ENCODE data around the gene SLC38A10. TPM values are rescaled to one million over a fixed set of nuclear protein-coding genes. Genes with fewer than 3 reads are reported as not detected.

SLC38A10 gene
- total RNA-seq, 2 donors from 2014 or later = 83.0 to 129 TPM

DNA sequence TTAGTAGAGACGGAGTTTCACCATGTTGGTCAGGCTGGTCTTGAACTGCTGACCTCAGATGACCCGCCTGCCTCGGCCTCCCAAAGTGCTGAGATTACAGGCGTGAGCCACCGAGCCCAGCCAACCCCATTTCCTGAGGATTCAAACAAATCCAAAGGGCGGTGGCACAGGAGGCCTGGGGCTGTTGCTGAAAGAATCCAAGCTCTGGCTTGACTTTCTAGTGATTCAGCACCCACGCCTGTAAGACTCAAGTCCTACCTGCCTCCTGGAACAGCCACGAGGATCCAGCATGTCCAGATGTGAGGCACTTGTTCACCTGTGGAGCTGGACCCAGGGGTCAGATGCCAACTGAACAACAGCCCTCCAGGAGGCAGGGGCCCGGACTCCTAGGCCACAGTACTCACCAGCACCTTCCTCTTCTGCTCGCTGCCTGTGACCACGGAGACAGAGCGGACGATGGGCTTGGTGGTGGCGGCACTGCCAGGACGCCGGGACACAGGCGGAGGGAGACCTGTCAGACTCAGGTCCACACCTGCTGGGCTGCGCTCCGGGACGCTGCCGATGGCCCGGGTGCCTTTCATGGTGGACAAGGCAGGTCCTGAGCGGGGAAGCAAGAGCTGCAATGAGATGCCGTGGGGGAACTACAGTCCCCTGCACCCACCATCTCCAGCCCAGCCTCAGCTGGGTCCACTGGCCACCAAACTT, 75.5 kb downstream of the SLC38A10 start:
- Histone ChIP-seq H3K27me3 (replicated peaks; ENCODE audit: insufficient read depth) (no peaks in the 10 kb centered on the region), H3K4me3 (no peak overlapping the region), H3K4me1 (ENCODE audit: control insufficient read depth in 1 of 2, low read depth in 2 of 2) (peaks cover 10 to 15% of the 10 kb centered on the region in 2 donors), H3K9me3 (no peaks in the 10 kb centered on the region), H3K27ac (no peak overlapping the region), H3K36me3 (no peaks in the 10 kb centered on the region)
- no peak for DNase-seq (ENCODE audit: low spot score)
- ATAC-seq (ENCODE audit: insufficient number of reproducible peaks, low FRiP score, low read depth) = no peak
- TF ChIP-seq, protein P1, sequence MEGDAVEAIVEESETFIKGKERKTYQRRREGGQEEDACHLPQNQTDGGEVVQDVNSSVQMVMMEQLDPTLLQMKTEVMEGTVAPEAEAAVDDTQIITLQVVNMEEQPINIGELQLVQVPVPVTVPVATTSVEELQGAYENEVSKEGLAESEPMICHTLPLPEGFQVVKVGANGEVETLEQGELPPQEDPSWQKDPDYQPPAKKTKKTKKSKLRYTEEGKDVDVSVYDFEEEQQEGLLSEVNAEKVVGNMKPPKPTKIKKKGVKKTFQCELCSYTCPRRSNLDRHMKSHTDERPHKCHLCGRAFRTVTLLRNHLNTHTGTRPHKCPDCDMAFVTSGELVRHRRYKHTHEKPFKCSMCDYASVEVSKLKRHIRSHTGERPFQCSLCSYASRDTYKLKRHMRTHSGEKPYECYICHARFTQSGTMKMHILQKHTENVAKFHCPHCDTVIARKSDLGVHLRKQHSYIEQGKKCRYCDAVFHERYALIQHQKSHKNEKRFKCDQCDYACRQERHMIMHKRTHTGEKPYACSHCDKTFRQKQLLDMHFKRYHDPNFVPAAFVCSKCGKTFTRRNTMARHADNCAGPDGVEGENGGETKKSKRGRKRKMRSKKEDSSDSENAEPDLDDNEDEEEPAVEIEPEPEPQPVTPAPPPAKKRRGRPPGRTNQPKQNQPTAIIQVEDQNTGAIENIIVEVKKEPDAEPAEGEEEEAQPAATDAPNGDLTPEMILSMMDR (IDR thresholded peaks at IDR 0.05) = no peak

DNA sequence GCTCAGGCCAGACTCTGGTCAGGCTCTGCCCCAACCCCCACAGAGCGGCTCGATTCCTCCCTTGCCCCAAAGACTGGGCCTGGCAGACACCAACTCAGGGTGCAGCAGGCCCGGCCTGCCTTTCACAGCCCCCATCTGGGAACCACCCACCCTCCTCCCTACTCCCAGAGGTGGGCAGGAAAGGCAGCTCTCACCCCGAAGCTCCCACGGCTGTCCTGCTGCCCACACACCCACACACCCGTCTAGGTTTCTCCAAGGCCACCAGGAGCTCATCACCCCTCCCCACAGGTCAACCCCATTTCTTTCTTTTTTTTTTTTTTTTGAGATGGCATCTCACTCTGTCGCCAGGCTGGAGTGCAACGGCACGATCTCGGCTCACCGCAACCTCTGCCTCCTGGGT, 76.1 kb downstream of the SLC38A10 start:
- TF ChIP-seq, protein P1 (IDR thresholded peaks at IDR 0.05) = no peak
- DNase-seq (ENCODE audit: low spot score) = no peak
- Histone ChIP-seq H3K27ac (no peak overlapping the region), H3K9me3 (no peaks in the 10 kb centered on the region), H3K4me1 (ENCODE audit: control insufficient read depth in 1 of 2, low read depth in 2 of 2) (peaks cover 10 to 15% of the 10 kb centered on the region in 2 donors), H3K27me3 (replicated peaks; ENCODE audit: insufficient read depth) (no peaks in the 10 kb centered on the region), H3K36me3 (no peaks in the 10 kb centered on the region), H3K4me3 (no peak overlapping the region)
- ATAC-seq (ENCODE audit: insufficient number of reproducible peaks, low FRiP score, low read depth) = no peak

DNA sequence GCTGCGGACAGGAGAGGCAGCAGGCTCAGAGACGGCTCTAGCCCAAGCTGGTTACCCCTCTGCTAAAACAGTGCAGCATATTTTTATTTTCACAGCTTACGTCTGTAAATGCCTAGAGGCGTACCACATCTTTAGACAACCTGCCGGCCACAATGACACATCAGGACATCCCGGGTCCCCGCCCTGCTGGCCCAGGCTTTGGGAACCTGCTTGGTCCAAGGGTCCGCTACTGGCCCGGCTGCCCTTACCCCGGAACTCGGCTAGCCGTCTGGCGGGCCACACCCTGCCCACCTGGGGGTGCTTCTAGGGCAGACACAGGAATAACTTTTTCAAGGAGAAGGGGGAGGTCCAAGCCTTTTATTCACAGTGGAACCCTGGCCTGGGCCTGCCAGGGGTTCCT, 76.6 kb downstream of the SLC38A10 start:
- Histone ChIP-seq H3K27ac (no peak overlapping the region), H3K27me3 (replicated peaks; ENCODE audit: insufficient read depth) (no peaks in the 10 kb centered on the region), H3K4me1 (ENCODE audit: control insufficient read depth in 1 of 2, low read depth in 2 of 2) (peaks cover 10 to 15% of the 10 kb centered on the region in 2 donors), H3K36me3 (no peaks in the 10 kb centered on the region), H3K9me3 (no peaks in the 10 kb centered on the region), H3K4me3 (no peak overlapping the region)
- ATAC-seq (ENCODE audit: insufficient number of reproducible peaks, low FRiP score, low read depth) (no peak), DNase-seq (ENCODE audit: low spot score) (no peak)
- TF ChIP-seq, protein P1 (IDR thresholded peaks at IDR 0.05) = no peak

DNA sequence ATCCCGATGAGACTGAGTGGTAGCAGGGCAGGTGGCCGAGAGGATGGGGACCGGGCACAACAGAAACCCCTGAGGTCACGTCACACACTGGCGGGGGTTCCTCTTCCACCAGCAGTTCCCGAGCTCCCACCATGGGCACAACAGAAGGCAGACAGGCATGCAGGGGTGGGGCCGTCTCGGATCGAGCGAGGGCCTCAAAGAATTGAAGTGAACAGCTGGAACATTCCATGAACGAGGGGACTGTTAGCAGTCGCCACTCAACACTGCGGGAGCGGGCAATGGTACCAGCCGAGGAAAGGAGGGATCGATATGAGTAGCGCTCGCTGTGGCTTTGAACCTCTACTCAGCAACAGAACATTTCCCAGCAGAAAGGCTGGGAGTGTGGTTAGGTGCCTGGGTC, 77.6 kb downstream of the SLC38A10 start:
- no peak overlapping the region for H3K27ac ChIP-seq
- DNase-seq (ENCODE audit: low spot score) (no peak), ATAC-seq (ENCODE audit: insufficient number of reproducible peaks, low FRiP score, low read depth) (no peak)
- no peaks in the 10 kb centered on the region for H3K36me3 ChIP-seq
- peaks cover 10 to 13% of the 10 kb centered on the region in 2 donors for H3K4me1 ChIP-seq (ENCODE audit: control insufficient read depth in 1 of 2, low read depth in 2 of 2)
- TF ChIP-seq, protein P1 (IDR thresholded peaks at IDR 0.05) = no peak
- H3K4me3 ChIP-seq = no peak overlapping the region
- no peaks in the 10 kb centered on the region for H3K27me3 ChIP-seq (replicated peaks; ENCODE audit: insufficient read depth)
- H3K9me3 ChIP-seq = no peaks in the 10 kb centered on the region

DNA sequence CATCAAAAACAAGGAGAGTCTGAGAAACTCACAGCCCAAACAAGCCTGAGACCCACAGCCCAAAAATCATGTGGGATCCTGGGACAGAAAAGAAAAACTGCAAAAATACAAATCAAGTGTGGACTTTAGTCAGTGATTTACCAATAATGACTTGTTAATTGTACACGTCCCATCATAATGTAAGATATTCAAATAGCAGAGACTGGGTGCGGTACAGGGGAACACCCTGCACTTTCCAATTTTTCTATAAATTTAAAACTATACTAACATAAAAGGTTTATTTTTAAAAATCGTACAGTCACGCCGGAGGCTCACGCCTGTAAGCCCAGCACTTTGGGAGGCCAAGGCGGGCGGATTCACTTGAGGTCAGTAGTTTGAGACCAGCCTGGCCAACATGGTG, 81.1 kb downstream of the SLC38A10 start:
- no peak overlapping the region for H3K4me3 ChIP-seq
- no peaks in the 10 kb centered on the region for H3K27me3 ChIP-seq (replicated peaks; ENCODE audit: insufficient read depth)
- no peaks in the 10 kb centered on the region for H3K9me3 ChIP-seq
- TF ChIP-seq, protein P1 (IDR thresholded peaks at IDR 0.05) = no peak
- H3K27ac ChIP-seq = no peak overlapping the region
- no peak for DNase-seq (ENCODE audit: low spot score)
- ATAC-seq (ENCODE audit: insufficient number of reproducible peaks, low FRiP score, low read depth) = no peak
- peaks cover 0 to 16% of the 10 kb centered on the region in 2 donors for H3K4me1 ChIP-seq (ENCODE audit: control insufficient read depth in 1 of 2, low read depth in 2 of 2)
- H3K36me3 ChIP-seq = no peaks in the 10 kb centered on the region
